Activated CD4-positive, alpha-beta memory T cell treated with anti-CD3 and anti-CD28 coated beads, Interleukin-2, amount 10 ng/mL, durations not matched to agents 7 days and 5 days (primary cell): ENCODE results near the gene ZDHHC19. TPM values are rescaled to one million over a fixed set of nuclear protein-coding genes. Genes with fewer than 3 reads are reported as not detected.
"Not testable (repeated sequence)": the region's sequence is repeated elsewhere in the genome, so short reads cannot be mapped to it uniquely, and the experiment has no call there.

ENCODE experiments used
- CTCF ChIA-PET: fragments of 350-600 bp; sonication (Branson Sonifier 250); formaldehyde crosslinking; loops from one replicate; lab custom pipeline; 2021; ENCODE audit warnings: antibody characterized with exemption, inconsistent platforms; lab: Charles Lee
- POLR2A ChIA-PET: fragments of 350-600 bp; sonication (Branson Sonifier 250); formaldehyde crosslinking; loops from one replicate; lab custom pipeline; 2021; ENCODE audit warnings: antibody characterized with exemption; lab: Charles Lee
- DNase-seq: peaks from one replicate; pipeline ENCODE4 v3.0.0-alpha.2; 2020
- H3K27ac Mint-ChIP-seq: one replicate; pipeline ENCODE4 v1.8.0; 2021; ENCODE audit warnings: mild to moderate bottlenecking, mixed read lengths
- H3K27me3 Mint-ChIP-seq: one replicate; pipeline ENCODE4 v1.8.0; 2021; ENCODE audit warnings: mixed read lengths
- H3K36me3 Mint-ChIP-seq: one replicate; pipeline ENCODE4 v1.8.0; 2021; ENCODE audit warnings: low read depth, mixed read lengths
- H3K4me1 Mint-ChIP-seq: one replicate; pipeline ENCODE4 v1.8.0; 2021; ENCODE audit warnings: mixed read lengths
- H3K4me3 Mint-ChIP-seq: one replicate; pipeline ENCODE4 v1.8.0; 2021; ENCODE audit warnings: mild to moderate bottlenecking, mixed read lengths
- H3K9me3 Mint-ChIP-seq: one replicate; pipeline ENCODE4 v1.8.0; 2021; ENCODE audit warnings: mixed read lengths
- total RNA-seq, 2 experiments: library from RNA; stranded (reverse); gene quantifications; one replicate each; pipeline ENCODE4 v1.2.3, GENCODE V29; 2021

ZDHHC19 gene
- total RNA-seq, 2 experiments from 2014 or later, result 0.63 TPM; not detected in 1

- no peaks in the 10 kb centered on the region for H3K9me3 Mint-ChIP-seq
- H3K36me3 Mint-ChIP-seq, result no peaks in the 10 kb centered on the region
- peaks cover 23% of the 10 kb centered on the region for H3K4me1 Mint-ChIP-seq
- H3K4me3 Mint-ChIP-seq, result peak overlapping the region; percentile 65
- H3K27me3 Mint-ChIP-seq, result no peaks in the 10 kb centered on the region
- ChIA-PET CTCF (interaction anchor here (1.0 kb wide), 2 partner anchors 145 to 310 kb away, joined by 3 to 4 read pairs; no protein-coding TSS in a partner anchor), POLR2A (interaction anchor here (0.6 to 1.9 kb wide), 4 partner anchors 38 to 312 kb away, joined by 3 to 7 read pairs (median 3); partner anchors contain the start of gene DYNLT2B)
- H3K27ac Mint-ChIP-seq, result peak overlapping the region; percentile 60
- peak; percentile 71 for DNase-seq
Measured at GRCh38 chr3:196219194-196219969, 8.2 kb upstream of the ZDHHC19 start.

GRCh38 chr3:196218155-196218712 is 7.0 kb upstream of the ZDHHC19 start:
- no peak for DNase-seq
- no peak overlapping the region for H3K4me3 Mint-ChIP-seq
- H3K9me3 Mint-ChIP-seq, result no peaks in the 10 kb centered on the region
- H3K4me1 Mint-ChIP-seq, result peaks cover 23% of the 10 kb centered on the region
- ChIA-PET CTCF (no interaction called here), POLR2A (interaction anchor here (0.8 to 1.9 kb wide), 2 partner anchors 100 to 146 kb away, joined by 3 to 7 read pairs; partner anchors contain the start of gene DYNLT2B)
- H3K36me3 Mint-ChIP-seq, result no peaks in the 10 kb centered on the region
- H3K27me3 Mint-ChIP-seq, result no peaks in the 10 kb centered on the region
- H3K27ac Mint-ChIP-seq, result no peak overlapping the region

- POLR2A ChIA-PET, result interaction anchor here (0.8 kb wide), 1 partner anchor 145 kb away, joined by 3 read pairs; no protein-coding TSS in a partner anchor
- no peak for DNase-seq
- H3K4me3 Mint-ChIP-seq, result no peak overlapping the region
- CTCF ChIA-PET, result no interaction called here
- no peaks in the 10 kb centered on the region for H3K36me3 Mint-ChIP-seq
- H3K4me1 Mint-ChIP-seq, result peaks cover 23% of the 10 kb centered on the region
- H3K27ac Mint-ChIP-seq, result no peak overlapping the region
- H3K27me3 Mint-ChIP-seq, result no peaks in the 10 kb centered on the region
- H3K9me3 Mint-ChIP-seq, result no peaks in the 10 kb centered on the region
Measured at GRCh38 chr3:196217307-196218154, 6.3 kb upstream of the ZDHHC19 start.

GRCh38 chr3:196216681-196217211 is 5.5 kb upstream of the ZDHHC19 start:
- ChIA-PET POLR2A (no interaction called here), CTCF (no interaction called here)
- H3K4me1 Mint-ChIP-seq, result peaks cover 23% of the 10 kb centered on the region
- DNase-seq, result no peak
- no peaks in the 10 kb centered on the region for H3K27me3 Mint-ChIP-seq
- no peaks in the 10 kb centered on the region for H3K36me3 Mint-ChIP-seq
- H3K27ac Mint-ChIP-seq, result no peak overlapping the region
- H3K4me3 Mint-ChIP-seq, result no peak overlapping the region
- H3K9me3 Mint-ChIP-seq, result no peaks in the 10 kb centered on the region

- no peaks in the 10 kb centered on the region for H3K36me3 Mint-ChIP-seq
- no peaks in the 10 kb centered on the region for H3K9me3 Mint-ChIP-seq
- ChIA-PET POLR2A (no interaction called here), CTCF (no interaction called here)
- H3K27me3 Mint-ChIP-seq, result no peaks in the 10 kb centered on the region
- H3K4me3 Mint-ChIP-seq, result no peak within 1 kb of the TSS
- no peak for DNase-seq
- H3K4me1 Mint-ChIP-seq, result peaks cover 23% of the 10 kb centered on the region
- no peak within 1 kb of the TSS for H3K27ac Mint-ChIP-seq
Measured at GRCh38 chr3:196216089-196216564, 4.9 kb upstream of the ZDHHC19 start, which contains the start of gene SLC51A. Gene SLC51A (plus strand): TSS chr3:196216534. CDS start chr3:196216713, 179 bp downstream.

- ChIA-PET CTCF (no interaction called here), POLR2A (no interaction called here)
- H3K4me3 Mint-ChIP-seq, result no peak overlapping the region
- no peaks in the 10 kb centered on the region for H3K27me3 Mint-ChIP-seq
- no peak for DNase-seq
- H3K27ac Mint-ChIP-seq, result no peak overlapping the region
- peaks cover 23% of the 10 kb centered on the region for H3K4me1 Mint-ChIP-seq
- H3K36me3 Mint-ChIP-seq, result no peaks in the 10 kb centered on the region
- H3K9me3 Mint-ChIP-seq, result no peaks in the 10 kb centered on the region
Measured at GRCh38 chr3:196215493-196216020, 4.4 kb upstream of the ZDHHC19 start.

- ChIA-PET CTCF (no interaction called here), POLR2A (no interaction called here)
- peaks cover 21% of the 10 kb centered on the region for H3K4me1 Mint-ChIP-seq
- no peak overlapping the region for H3K27ac Mint-ChIP-seq
- no peak for DNase-seq
- H3K9me3 Mint-ChIP-seq, result no peaks in the 10 kb centered on the region
- H3K27me3 Mint-ChIP-seq, result no peaks in the 10 kb centered on the region
- no peaks in the 10 kb centered on the region for H3K36me3 Mint-ChIP-seq
- H3K4me3 Mint-ChIP-seq, result no peak overlapping the region
Measured at GRCh38 chr3:196214783-196215441, 3.7 kb upstream of the ZDHHC19 start.

- H3K36me3 Mint-ChIP-seq, H3K9me3 Mint-ChIP-seq, DNase-seq, H3K27ac Mint-ChIP-seq, CTCF ChIA-PET, H3K4me3 Mint-ChIP-seq, POLR2A ChIA-PET: not testable (repeated sequence)
- H3K27me3 Mint-ChIP-seq, result peaks cover 14% of the 10 kb centered on the region
- H3K4me1 Mint-ChIP-seq, result peaks cover 18% of the 10 kb centered on the region
Measured at GRCh38 chr3:196209944-196210672, 1.1 kb downstream of the ZDHHC19 start.

- H3K36me3 Mint-ChIP-seq, result no peaks in the 10 kb centered on the region
- no peak overlapping the region for H3K4me3 Mint-ChIP-seq
- no peak for DNase-seq
- no peak overlapping the region for H3K27ac Mint-ChIP-seq
- H3K9me3 Mint-ChIP-seq, result no peaks in the 10 kb centered on the region
- peaks cover 18% of the 10 kb centered on the region for H3K4me1 Mint-ChIP-seq
- CTCF ChIA-PET, result no interaction called here
- H3K27me3 Mint-ChIP-seq, result peaks cover 22% of the 10 kb centered on the region
- POLR2A ChIA-PET, result no interaction called here
Measured at GRCh38 chr3:196208942-196209695, 2.1 kb downstream of the ZDHHC19 start.

- ChIA-PET POLR2A (no interaction called here), CTCF (interaction anchor here (0.9 kb wide), 1 partner anchor 134 kb away, joined by 3 read pairs; no protein-coding TSS in a partner anchor)
- Mint-ChIP-seq H3K27ac (no peak overlapping the region), H3K36me3 (no peaks in the 10 kb centered on the region), H3K27me3 (peaks cover 30% of the 10 kb centered on the region), H3K4me3 (peak overlapping the region; percentile 75), H3K4me1 (peaks cover 25% of the 10 kb centered on the region), H3K9me3 (no peaks in the 10 kb centered on the region)
- peak; percentile 83 for DNase-seq
Measured at GRCh38 chr3:196207833-196208607, 3.2 kb downstream of the ZDHHC19 start.
